GM10266 (cell line): Measurements from ENCODE around the gene CACNA2D1.

ENCODE experiments used
- DNase-seq: peaks from one replicate; pipeline ENCODE4 v3.0.0; 2012; ENCODE audit errors: extremely low spot score
- TF ChIP-seq, protein P1 (sequence below): IDR thresholded peaks from 2 replicates; pipeline ENCODE4 v1.5.1; 2012; ENCODE audit warnings: mild to moderate bottlenecking, low read depth; ENCODE audit not compliant: control insufficient read depth, insufficient read depth; ENCODE audit errors: missing control alignments

The CACNA2D1 gene

DNA sequence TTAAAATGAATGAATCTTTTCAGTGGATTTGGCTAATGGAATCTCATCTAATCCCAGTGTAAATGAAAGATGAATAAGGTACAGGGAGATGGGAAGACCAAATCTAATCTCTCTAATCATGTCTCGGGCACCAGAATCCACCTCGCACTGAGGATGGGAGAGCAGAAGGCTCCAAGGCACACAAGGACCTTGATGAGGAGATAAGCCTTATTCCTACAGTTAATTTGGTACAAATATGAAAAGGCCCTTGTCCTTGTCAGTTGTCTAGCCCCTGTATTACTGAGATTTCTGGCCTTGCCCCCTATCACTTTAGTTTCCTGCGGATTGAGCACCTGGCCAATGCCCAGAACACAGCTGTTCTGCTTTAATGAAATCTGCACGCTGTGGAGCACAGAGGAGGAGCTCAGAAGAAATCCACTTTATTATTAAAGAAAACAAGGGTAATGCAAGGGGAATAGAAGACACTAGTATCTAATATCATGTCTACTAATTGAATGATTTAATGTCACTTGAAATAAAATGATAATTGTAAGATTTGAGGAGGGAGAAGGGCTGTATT, 352.4 kb downstream of the CACNA2D1 start:
- TF ChIP-seq, protein P1, sequence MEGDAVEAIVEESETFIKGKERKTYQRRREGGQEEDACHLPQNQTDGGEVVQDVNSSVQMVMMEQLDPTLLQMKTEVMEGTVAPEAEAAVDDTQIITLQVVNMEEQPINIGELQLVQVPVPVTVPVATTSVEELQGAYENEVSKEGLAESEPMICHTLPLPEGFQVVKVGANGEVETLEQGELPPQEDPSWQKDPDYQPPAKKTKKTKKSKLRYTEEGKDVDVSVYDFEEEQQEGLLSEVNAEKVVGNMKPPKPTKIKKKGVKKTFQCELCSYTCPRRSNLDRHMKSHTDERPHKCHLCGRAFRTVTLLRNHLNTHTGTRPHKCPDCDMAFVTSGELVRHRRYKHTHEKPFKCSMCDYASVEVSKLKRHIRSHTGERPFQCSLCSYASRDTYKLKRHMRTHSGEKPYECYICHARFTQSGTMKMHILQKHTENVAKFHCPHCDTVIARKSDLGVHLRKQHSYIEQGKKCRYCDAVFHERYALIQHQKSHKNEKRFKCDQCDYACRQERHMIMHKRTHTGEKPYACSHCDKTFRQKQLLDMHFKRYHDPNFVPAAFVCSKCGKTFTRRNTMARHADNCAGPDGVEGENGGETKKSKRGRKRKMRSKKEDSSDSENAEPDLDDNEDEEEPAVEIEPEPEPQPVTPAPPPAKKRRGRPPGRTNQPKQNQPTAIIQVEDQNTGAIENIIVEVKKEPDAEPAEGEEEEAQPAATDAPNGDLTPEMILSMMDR: no peak
- DNase-seq: no peak

- TF ChIP-seq, protein P1: no peak
Measured at GRCh38 chr7:82087099-82087498, 356.5 kb downstream of the CACNA2D1 start.

DNA sequence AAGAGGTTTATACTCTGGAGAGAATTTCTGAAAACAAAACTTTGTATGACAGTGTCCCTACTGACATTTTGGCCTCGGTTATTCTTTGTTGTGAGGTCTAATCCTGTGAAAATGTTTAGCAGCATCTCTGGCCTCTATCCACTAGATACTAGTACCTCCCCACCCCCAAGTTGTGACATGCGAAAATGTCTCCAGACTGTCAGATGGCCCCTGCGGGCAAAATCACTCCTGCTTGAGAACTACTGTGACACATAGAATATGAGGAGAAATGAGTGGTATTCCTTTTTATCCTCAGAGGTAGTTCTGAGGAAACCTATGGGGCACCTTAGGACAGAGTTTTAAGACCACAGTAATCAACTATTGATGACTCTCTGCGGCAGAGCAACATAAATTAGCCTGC, 358.5 kb downstream of the CACNA2D1 start:
- no peak for DNase-seq
- TF ChIP-seq, protein P1: no peak

More at GRCh38 chr7:82087099-82087498, 356.5 kb downstream of the CACNA2D1 start:
- no peak for DNase-seq

DNA sequence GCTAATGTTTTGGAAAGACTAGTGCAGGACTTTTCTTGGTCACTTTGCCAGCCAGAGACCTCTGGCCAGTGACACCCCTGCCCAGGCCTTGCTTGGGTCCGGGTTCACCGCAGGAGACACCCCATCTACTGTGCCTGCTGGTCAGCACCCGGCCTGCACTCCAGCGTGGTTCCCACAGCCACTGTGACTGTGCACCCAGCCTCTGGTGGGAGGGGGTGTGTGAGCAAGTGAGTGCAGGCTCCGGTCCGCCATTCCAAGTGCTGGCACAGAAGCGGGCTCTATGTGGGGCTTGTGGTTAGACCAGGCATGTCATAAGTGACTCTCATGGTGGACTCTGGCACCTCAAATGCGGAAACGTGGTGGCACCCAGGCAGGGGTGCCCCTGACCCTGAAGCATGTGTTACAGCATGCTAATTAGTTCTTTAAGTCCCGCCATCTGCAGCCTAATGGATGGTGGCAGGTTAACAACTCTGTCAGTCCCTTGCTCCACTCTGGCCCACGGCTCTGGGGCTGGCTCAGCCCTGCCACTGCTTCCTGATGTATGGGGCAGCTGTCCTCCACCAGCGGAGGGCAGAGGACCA, 361.8 kb downstream of the CACNA2D1 start:
- TF ChIP-seq, protein P1: no peak

GRCh38 chr7:82080254-82080927, 363.2 kb downstream of the CACNA2D1 start:
- no peak for DNase-seq
- TF ChIP-seq, protein P1: no peak

More for the DNA sequence above, 361.8 kb downstream of the CACNA2D1 start:
- no peak for DNase-seq

DNA sequence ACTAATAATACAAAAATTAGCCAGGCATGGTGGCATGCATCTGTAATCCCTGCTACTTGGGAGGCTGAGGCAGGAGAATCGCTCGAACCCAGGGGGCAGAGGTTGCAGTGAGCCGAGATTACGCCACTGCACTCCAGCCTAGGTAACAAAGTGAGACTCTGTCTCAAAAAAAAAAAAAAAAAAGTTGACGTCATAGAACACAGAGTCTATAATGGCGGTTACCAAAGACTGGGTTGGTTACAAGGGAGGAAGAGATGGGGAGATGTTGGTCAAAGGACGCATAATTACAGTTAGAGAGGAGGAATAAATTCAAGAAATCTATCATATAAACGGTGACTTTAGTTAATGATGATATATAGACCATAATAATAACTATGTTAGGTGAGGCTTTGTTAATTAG, 364.1 kb downstream of the CACNA2D1 start:
- TF ChIP-seq, protein P1: no peak
- DNase-seq: no peak

DNA sequence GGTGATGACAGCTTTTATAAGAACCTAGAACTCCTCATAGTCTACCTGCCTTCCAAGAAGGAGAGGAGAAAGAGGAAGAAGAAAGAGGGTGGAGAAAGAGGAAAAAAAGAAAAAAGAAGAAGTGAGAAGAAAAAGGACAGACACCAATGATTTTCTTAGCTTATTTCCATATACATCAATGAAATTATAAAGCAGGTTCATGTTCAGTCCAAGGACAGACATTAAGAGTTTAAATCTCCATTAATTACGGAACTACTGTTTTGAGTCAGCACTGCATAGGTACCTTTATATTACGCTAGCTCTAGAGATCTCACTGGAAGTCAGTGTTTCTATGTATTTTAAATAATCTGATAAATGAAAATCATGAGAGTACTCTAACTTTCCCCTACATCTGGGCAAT, 364.8 kb downstream of the CACNA2D1 start:
- TF ChIP-seq, protein P1: no peak
- DNase-seq: no peak
